Mucosa of descending colon (tissue), 3 donors: Measurements from ENCODE around the gene FRMD3. TPM values are rescaled to one million over a fixed set of nuclear protein-coding genes. Genes with fewer than 3 reads are reported as not detected.

ENCODE experiments used
- ATAC-seq: fragments of 200-7000 bp; cut with Tn5 transposase; one replicate; pipeline ENCODE4 v1.9.1; 2020; ENCODE audit warnings: mild to moderate bottlenecking, moderate library complexity
- DNase-seq, 3 donors: peaks; one replicate each; pipeline ENCODE4 v3.0.0-alpha.2; 2020
- H3K36me3 ChIP-seq: fragments of 200-600 bp; one replicate; pipeline ENCODE4 v1.8.0; 2021; ENCODE audit warnings: low read depth, mild to moderate bottlenecking
- H3K4me1 ChIP-seq: fragments of 200-600 bp; one replicate; pipeline ENCODE4 v1.8.0; 2021; ENCODE audit warnings: low read depth, mild to moderate bottlenecking
- H3K4me3 ChIP-seq: fragments of 200-600 bp; one replicate; pipeline ENCODE4 v1.8.0; 2021; ENCODE audit warnings: mild to moderate bottlenecking
- H3K9me3 ChIP-seq: fragments of 200-600 bp; one replicate; pipeline ENCODE4 v1.8.0; 2021; ENCODE audit warnings: mild to moderate bottlenecking
- CTCF ChIP-seq: fragments of 200-600 bp; IDR thresholded peaks from one replicate; pipeline ENCODE4 v1.8.0; 2022; ENCODE audit warnings: antibody characterized with exemption, mild to moderate bottlenecking
- intact Hi-C, 2 donors: fragments of 100-400 bp; cut with DNase I in 1 of 2; cut with micrococcal nuclease in 1 of 2; formaldehyde crosslinking; loops; one replicate each; pipeline versions ENCODE4 v1.11.0 to v1.11.1; 2022; cut with DNase I, micrococcal nuclease
- total RNA-seq, 3 donors: library from RNA; stranded (reverse); fragmentation: NEBNext Ultra II Directional in 2 of 3; extraction: Animal tissue kit (Norgen Biotek cat#: 25700) in 2 of 3; gene quantifications; one replicate each; pipeline versions ENCODE4 v1.2.1 to v1.2.4, GENCODE V29; 2021 to 2023
- donor health status: DM: no; HTN: no; CAD: no; lungs with moderate emphysema.
- donor health status: DM: no; HTN: no; CAD: no.
- donor health status: DM: no; HTN: yes; CAD: no.

The FRMD3 gene
- total RNA-seq, 3 donors from 2014 or later: 12.2 to 27.4 (median 25.0) TPM

GRCh38 chr9:83264315-83264714, 273.9 kb downstream of the FRMD3 start:
- no peaks in the 10 kb centered on the region for H3K4me1 ChIP-seq
- DNase-seq (no peak), ATAC-seq (no peak)
- no peaks in the 10 kb centered on the region for H3K36me3 ChIP-seq
- TF ChIP-seq CTCF: no peak
- H3K9me3 ChIP-seq: no peaks in the 10 kb centered on the region
- no peak overlapping the region for H3K4me3 ChIP-seq
- intact Hi-C loops: no loop called here

GRCh38 chr9:83259558-83259957, 278.6 kb downstream of the FRMD3 start:
- TF ChIP-seq CTCF: no peak
- intact Hi-C loops: no loop called here

GRCh38 chr9:83257937-83258891, 280.0 kb downstream of the FRMD3 start:
- TF ChIP-seq CTCF: no peak
- no peak for DNase-seq
- Histone ChIP-seq H3K4me1 (no peaks in the 10 kb centered on the region), H3K36me3 (no peaks in the 10 kb centered on the region), H3K4me3 (no peak overlapping the region), H3K9me3 (peaks cover under 1% of the 10 kb centered on the region)
- intact Hi-C loops: no loop called here
- ATAC-seq: no peak

More at GRCh38 chr9:83259558-83259957, 278.6 kb downstream of the FRMD3 start:
- Histone ChIP-seq H3K4me1 (no peaks in the 10 kb centered on the region), H3K36me3 (no peaks in the 10 kb centered on the region), H3K4me3 (no peak overlapping the region), H3K9me3 (no peaks in the 10 kb centered on the region)
- ATAC-seq: no peak
- no peak for DNase-seq

- no peak overlapping the region for H3K4me3 ChIP-seq
- H3K9me3 ChIP-seq: peaks cover 4% of the 10 kb centered on the region
- ATAC-seq (no peak), DNase-seq (no peak)
- intact Hi-C loops: no loop called here
- no peak for TF ChIP-seq CTCF
- no peaks in the 10 kb centered on the region for H3K4me1 ChIP-seq
- no peaks in the 10 kb centered on the region for H3K36me3 ChIP-seq
Measured at GRCh38 chr9:83247732-83248131, 290.5 kb downstream of the FRMD3 start.

- no peak for TF ChIP-seq CTCF
- H3K36me3 ChIP-seq: no peaks in the 10 kb centered on the region
- ATAC-seq: no peak
- no peaks in the 10 kb centered on the region for H3K4me1 ChIP-seq
- intact Hi-C loops: no loop called here
- no peak overlapping the region for H3K4me3 ChIP-seq
- DNase-seq: no peak
- no peaks in the 10 kb centered on the region for H3K9me3 ChIP-seq
Measured at GRCh38 chr9:83245979-83246659, 292.1 kb downstream of the FRMD3 start.
